ENCODE measurements around the gene ZNF862. TPM values are rescaled to one million over a fixed set of nuclear protein-coding genes. Genes with fewer than 3 reads are reported as not detected.

ZNF862 gene
- total and polyA plus RNA-seq, 2 donors (not counting 1 experiment from before 2014, with no cell fraction given): 24.1 to 33.0 TPM

DNA sequence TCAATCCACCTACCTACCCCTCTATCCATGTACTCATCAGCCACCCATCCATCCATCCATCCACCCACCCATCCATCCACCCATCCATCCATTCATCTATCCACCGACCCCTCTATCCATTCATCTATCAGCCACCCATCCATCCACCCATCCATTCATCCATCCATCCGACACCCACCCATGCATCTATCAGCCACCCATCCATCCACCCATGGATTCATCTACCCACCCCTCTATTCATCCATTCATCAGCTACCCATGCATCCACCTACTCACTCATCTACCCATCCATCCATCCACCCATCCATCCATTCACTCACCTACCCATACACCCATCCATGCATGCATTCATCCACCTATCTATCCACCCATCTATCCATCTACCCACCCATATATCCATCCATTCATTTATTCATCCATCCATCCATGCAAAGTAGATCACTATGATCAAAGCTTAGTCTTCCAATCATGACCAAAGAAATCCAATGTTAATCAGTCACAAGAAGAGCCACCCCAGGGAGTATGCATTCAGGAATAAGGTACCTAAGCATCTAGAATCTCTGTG, 37.1 kb upstream of the ZNF862 start:
- Histone ChIP-seq H3K4me2 (replicated peaks; ENCODE audit: low read depth, low read length, poor library complexity, severe bottlenecking) (no peak overlapping the region), H3K4me1 (ENCODE audit: control insufficient read depth in 2 of 2, insufficient read depth in 2 of 2, low read length in 2 of 2) (no peaks in the 10 kb centered on the region), H3K9me3 (ENCODE audit: control extremely low read depth in 1 of 3, control insufficient read depth in 2 of 3, insufficient read depth in 1 of 3, low read length in 2 of 3) (no peaks in the 10 kb centered on the region), H4K20me1 (ENCODE audit: control insufficient read depth, insufficient read depth, low read length, poor library complexity, severe bottlenecking) (no peaks in the 10 kb centered on the region), H2AFZ (ENCODE audit: insufficient read depth, low read depth, low read length, poor library complexity, severe bottlenecking) (no peak overlapping the region), H3K36me3 (replicated peaks in 1 of 2; ENCODE audit: control extremely low read depth in 1 of 2, control insufficient read depth in 1 of 2, extremely low read depth in 1 of 2, insufficient read depth in 2 of 2, low read length in 1 of 2) (no peaks in the 10 kb centered on the region), H3K27me3 (replicated peaks in 1 of 4; ENCODE audit: control extremely low read depth in 1 of 4, control insufficient read depth in 3 of 4, insufficient read depth in 4 of 4, low read length in 3 of 4) (no peaks in the 10 kb centered on the region), H3K4me3 (ENCODE audit: control extremely low read depth in 1 of 5, extremely low read depth in 1 of 5, insufficient read depth in 1 of 5, low read depth in 2 of 5, low read length in 4 of 5) (no peak overlapping the region), H3K27ac (ENCODE audit: low read length in 2 of 2) (no peak overlapping the region), H3K79me2 (ENCODE audit: control insufficient read depth, insufficient read depth, low read length) (no peaks in the 10 kb centered on the region), H3K9ac (ENCODE audit: low read length) (no peak overlapping the region)
- ChIA-PET POLR2A (no interaction called here), CTCF (interaction anchor here (0.7 kb wide), 1 partner anchor 88 kb away, joined by 3 read pairs; no protein-coding TSS in a partner anchor)
- no peaks in the 10 kb centered on the region for H3K9me3 Mint-ChIP-seq (ENCODE audit: insufficient read depth)
- no peak overlapping the region for H3K4me3 Mint-ChIP-seq
- DNase-seq (no peak), ATAC-seq (ENCODE audit: low read depth) (no peak)
- no peaks in the 10 kb centered on the region for H3K4me1 Mint-ChIP-seq
- TF ChIP-seq, protein P1, sequence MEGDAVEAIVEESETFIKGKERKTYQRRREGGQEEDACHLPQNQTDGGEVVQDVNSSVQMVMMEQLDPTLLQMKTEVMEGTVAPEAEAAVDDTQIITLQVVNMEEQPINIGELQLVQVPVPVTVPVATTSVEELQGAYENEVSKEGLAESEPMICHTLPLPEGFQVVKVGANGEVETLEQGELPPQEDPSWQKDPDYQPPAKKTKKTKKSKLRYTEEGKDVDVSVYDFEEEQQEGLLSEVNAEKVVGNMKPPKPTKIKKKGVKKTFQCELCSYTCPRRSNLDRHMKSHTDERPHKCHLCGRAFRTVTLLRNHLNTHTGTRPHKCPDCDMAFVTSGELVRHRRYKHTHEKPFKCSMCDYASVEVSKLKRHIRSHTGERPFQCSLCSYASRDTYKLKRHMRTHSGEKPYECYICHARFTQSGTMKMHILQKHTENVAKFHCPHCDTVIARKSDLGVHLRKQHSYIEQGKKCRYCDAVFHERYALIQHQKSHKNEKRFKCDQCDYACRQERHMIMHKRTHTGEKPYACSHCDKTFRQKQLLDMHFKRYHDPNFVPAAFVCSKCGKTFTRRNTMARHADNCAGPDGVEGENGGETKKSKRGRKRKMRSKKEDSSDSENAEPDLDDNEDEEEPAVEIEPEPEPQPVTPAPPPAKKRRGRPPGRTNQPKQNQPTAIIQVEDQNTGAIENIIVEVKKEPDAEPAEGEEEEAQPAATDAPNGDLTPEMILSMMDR (IDR thresholded peaks at IDR 0.05): no peak
- no peak for TF ChIP-seq EZH2 (IDR thresholded peaks at IDR 0.05; ENCODE audit: borderline replicate concordance, insufficient read depth, low read depth, low read length, poor library complexity, severe bottlenecking)
- H3K27ac Mint-ChIP-seq: no peak overlapping the region
- intact Hi-C loops (cut with micrococcal nuclease): no loop called here
- 100% methylated on average over 2 of the region's 2 CpGs for WGBS (ENCODE audit: insufficient coverage)
- H3K27me3 Mint-ChIP-seq: no peaks in the 10 kb centered on the region

DNA sequence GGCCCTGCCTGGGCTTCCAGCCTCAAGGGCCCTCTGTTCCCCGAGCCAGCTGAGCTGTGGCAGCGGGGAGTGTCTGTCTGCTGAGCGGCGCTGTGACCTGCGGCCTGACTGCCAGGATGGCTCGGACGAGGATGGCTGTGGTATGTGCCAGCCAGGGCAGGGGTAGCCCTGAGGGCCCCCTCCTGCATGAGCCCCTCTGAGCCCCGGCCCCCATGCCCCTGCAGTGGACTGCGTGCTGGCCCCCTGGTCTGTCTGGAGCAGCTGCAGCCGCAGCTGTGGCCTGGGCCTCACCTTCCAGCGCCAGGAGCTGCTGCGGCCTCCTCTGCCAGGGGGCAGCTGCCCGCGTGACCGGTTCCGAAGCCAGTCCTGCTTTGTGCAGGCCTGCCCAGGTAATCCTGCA, 36.4 kb upstream of the ZNF862 start:
- Mint-ChIP-seq H3K9me3 (ENCODE audit: insufficient read depth) (no peaks in the 10 kb centered on the region), H3K27ac (no peak overlapping the region), H3K27me3 (no peaks in the 10 kb centered on the region), H3K4me1 (no peaks in the 10 kb centered on the region), H3K4me3 (no peak overlapping the region)
- intact Hi-C loops (cut with micrococcal nuclease): no loop called here
- 95% methylated on average over 16 of the region's 16 CpGs for WGBS (ENCODE audit: insufficient coverage)
- Histone ChIP-seq H3K9ac (ENCODE audit: low read length) (no peak overlapping the region), H3K36me3 (replicated peaks in 1 of 2; ENCODE audit: control extremely low read depth in 1 of 2, control insufficient read depth in 1 of 2, extremely low read depth in 1 of 2, insufficient read depth in 2 of 2, low read length in 1 of 2) (no peaks in the 10 kb centered on the region), H3K4me3 (ENCODE audit: control extremely low read depth in 1 of 5, extremely low read depth in 1 of 5, insufficient read depth in 1 of 5, low read depth in 2 of 5, low read length in 4 of 5) (no peak overlapping the region), H3K9me3 (ENCODE audit: control extremely low read depth in 1 of 3, control insufficient read depth in 2 of 3, insufficient read depth in 1 of 3, low read length in 2 of 3) (no peaks in the 10 kb centered on the region), H3K27me3 (replicated peaks in 1 of 4; ENCODE audit: control extremely low read depth in 1 of 4, control insufficient read depth in 3 of 4, insufficient read depth in 4 of 4, low read length in 3 of 4) (no peaks in the 10 kb centered on the region), H3K27ac (ENCODE audit: low read length in 2 of 2) (no peak overlapping the region), H4K20me1 (ENCODE audit: control insufficient read depth, insufficient read depth, low read length, poor library complexity, severe bottlenecking) (no peaks in the 10 kb centered on the region), H3K4me2 (replicated peaks; ENCODE audit: low read depth, low read length, poor library complexity, severe bottlenecking) (no peak overlapping the region), H3K79me2 (ENCODE audit: control insufficient read depth, insufficient read depth, low read length) (no peaks in the 10 kb centered on the region), H2AFZ (ENCODE audit: insufficient read depth, low read depth, low read length, poor library complexity, severe bottlenecking) (no peak overlapping the region), H3K4me1 (ENCODE audit: control insufficient read depth in 2 of 2, insufficient read depth in 2 of 2, low read length in 2 of 2) (no peaks in the 10 kb centered on the region)
- TF ChIP-seq EZH2 (IDR thresholded peaks at IDR 0.05; ENCODE audit: borderline replicate concordance, insufficient read depth, low read depth, low read length, poor library complexity, severe bottlenecking): no peak
- TF ChIP-seq, protein P1 (IDR thresholded peaks at IDR 0.05): no peak
- POLR2A ChIA-PET: no interaction called here
- DNase-seq: no peak
- ATAC-seq (ENCODE audit: low read depth): no peak
- CTCF ChIA-PET: no interaction called here
